ENCODE data around the gene MYH9. TPM values are rescaled to one million over a fixed set of nuclear protein-coding genes. Genes with fewer than 3 reads are reported as not detected.

The MYH9 gene
- total and polyA plus RNA-seq, 2 donors (not counting 1 experiment from before 2014, with no cell fraction given) = 108 to 554 TPM

GRCh38 chr22:36246718-36247117 lies 141.0 kb downstream of the MYH9 start:
- intact Hi-C loops (cut with micrococcal nuclease) = no loop called here
- TF ChIP-seq EZH2 (IDR thresholded peaks at IDR 0.05; ENCODE audit: borderline replicate concordance, insufficient read depth, low read depth, low read length, poor library complexity, severe bottlenecking) (no peak), CTCF (IDR thresholded peaks at IDR 0.05) (no peak)
- H3K36me3 ChIP-seq (replicated peaks in 1 of 2; ENCODE audit: control extremely low read depth in 1 of 2, control insufficient read depth in 1 of 2, extremely low read depth in 1 of 2, insufficient read depth in 2 of 2, low read length in 1 of 2) = no peaks in the 10 kb centered on the region
- ATAC-seq (ENCODE audit: low read depth) (no peak), DNase-seq (no peak)
- no peak overlapping the region for H3K4me2 ChIP-seq (replicated peaks; ENCODE audit: low read depth, low read length, poor library complexity, severe bottlenecking)
- H4K20me1 ChIP-seq (ENCODE audit: control insufficient read depth, insufficient read depth, low read length, poor library complexity, severe bottlenecking) = no peaks in the 10 kb centered on the region
- 89% methylated on average over 3 of the region's 3 CpGs for WGBS (ENCODE audit: insufficient coverage)
- Mint-ChIP-seq H3K4me3 (no peak overlapping the region), H3K4me1 (peaks cover 3% of the 10 kb centered on the region), H3K27ac (no peak overlapping the region), H3K9me3 (ENCODE audit: insufficient read depth) (peaks cover 3% of the 10 kb centered on the region), H3K27me3 (peaks cover 3% of the 10 kb centered on the region)
- H3K9ac ChIP-seq (ENCODE audit: low read length) = no peak overlapping the region
- no peaks in the 10 kb centered on the region for H3K4me1 ChIP-seq (ENCODE audit: control insufficient read depth in 2 of 2, insufficient read depth in 2 of 2, low read length in 2 of 2)
- POLR2A ChIA-PET = no interaction called here
- CTCF ChIA-PET = no interaction called here
- peaks cover 0 to 8% (median 3%) of the 10 kb centered on the region in 3 donors for H3K9me3 ChIP-seq (ENCODE audit: control extremely low read depth in 1 of 3, control insufficient read depth in 2 of 3, insufficient read depth in 1 of 3, low read length in 2 of 3)
- no peaks in the 10 kb centered on the region for H3K79me2 ChIP-seq (ENCODE audit: control insufficient read depth, insufficient read depth, low read length)
- H3K27me3 ChIP-seq (replicated peaks in 1 of 4; ENCODE audit: control extremely low read depth in 1 of 4, control insufficient read depth in 3 of 4, insufficient read depth in 4 of 4, low read length in 3 of 4) = no peaks in the 10 kb centered on the region
- no peak overlapping the region for H2AFZ ChIP-seq (ENCODE audit: insufficient read depth, low read depth, low read length, poor library complexity, severe bottlenecking)
- no peak overlapping the region for H3K4me3 ChIP-seq (ENCODE audit: control extremely low read depth in 1 of 5, extremely low read depth in 1 of 5, insufficient read depth in 1 of 5, low read depth in 2 of 5, low read length in 4 of 5)
- no peak overlapping the region for H3K27ac ChIP-seq (ENCODE audit: low read length in 2 of 2)

GRCh38 chr22:36245805-36246356 lies 141.9 kb downstream of the MYH9 start:
- H3K4me1 Mint-ChIP-seq = peaks cover 3% of the 10 kb centered on the region
- H3K27ac Mint-ChIP-seq = no peak overlapping the region
- Histone ChIP-seq H3K27ac (ENCODE audit: low read length in 2 of 2) (no peak overlapping the region), H3K4me2 (replicated peaks; ENCODE audit: low read depth, low read length, poor library complexity, severe bottlenecking) (no peak overlapping the region), H4K20me1 (ENCODE audit: control insufficient read depth, insufficient read depth, low read length, poor library complexity, severe bottlenecking) (no peaks in the 10 kb centered on the region), H2AFZ (ENCODE audit: insufficient read depth, low read depth, low read length, poor library complexity, severe bottlenecking) (no peak overlapping the region), H3K4me1 (ENCODE audit: control insufficient read depth in 2 of 2, insufficient read depth in 2 of 2, low read length in 2 of 2) (no peaks in the 10 kb centered on the region), H3K36me3 (replicated peaks in 1 of 2; ENCODE audit: control extremely low read depth in 1 of 2, control insufficient read depth in 1 of 2, extremely low read depth in 1 of 2, insufficient read depth in 2 of 2, low read length in 1 of 2) (no peaks in the 10 kb centered on the region), H3K79me2 (ENCODE audit: control insufficient read depth, insufficient read depth, low read length) (no peaks in the 10 kb centered on the region), H3K9ac (ENCODE audit: low read length) (no peak overlapping the region), H3K27me3 (replicated peaks in 1 of 4; ENCODE audit: control extremely low read depth in 1 of 4, control insufficient read depth in 3 of 4, insufficient read depth in 4 of 4, low read length in 3 of 4) (no peaks in the 10 kb centered on the region), H3K4me3 (ENCODE audit: control extremely low read depth in 1 of 5, extremely low read depth in 1 of 5, insufficient read depth in 1 of 5, low read depth in 2 of 5, low read length in 4 of 5) (no peak overlapping the region), H3K9me3 (ENCODE audit: control extremely low read depth in 1 of 3, control insufficient read depth in 2 of 3, insufficient read depth in 1 of 3, low read length in 2 of 3) (peaks cover 0 to 8% (median 3%) of the 10 kb centered on the region in 3 donors)
- DNase-seq (no peak), ATAC-seq (ENCODE audit: low read depth) (no peak)
- ChIA-PET POLR2A (no interaction called here), CTCF (no interaction called here)
- WGBS (ENCODE audit: insufficient coverage) = 100% methylated on average over 1 of the region's 4 CpGs
- TF ChIP-seq EZH2 (IDR thresholded peaks at IDR 0.05; ENCODE audit: borderline replicate concordance, insufficient read depth, low read depth, low read length, poor library complexity, severe bottlenecking) (no peak), CTCF (IDR thresholded peaks at IDR 0.05) (no peak)
- H3K27me3 Mint-ChIP-seq = peaks cover 3% of the 10 kb centered on the region
- H3K9me3 Mint-ChIP-seq (ENCODE audit: insufficient read depth) = peaks cover 3% of the 10 kb centered on the region
- no peak overlapping the region for H3K4me3 Mint-ChIP-seq
- intact Hi-C loops (cut with micrococcal nuclease) = no loop called here
